ENCODE data around the gene COMMD7.

GRCh38 chr20:32686530-32687179 lies 56.6 kb downstream of the COMMD7 start:
- TF ChIP-seq CTCF (conservative IDR thresholded peaks at IDR 0.05 in 1 of 2, IDR thresholded peaks at IDR 0.05 in 1 of 2; ENCODE audit: extremely low read depth in 1 of 2, insufficient read depth in 1 of 2, low read depth in 1 of 2, low read length in 2 of 2), result no peak
- TF ChIP-seq EZH2 (IDR thresholded peaks at IDR 0.05; ENCODE audit: borderline replicate concordance, low read length), result no peak

All from mammary epithelial cell (primary cell).